HEK293 (cell line): ENCODE data around the gene MCAT.

Experiments
- CTCF ChIA-PET: fragments of 350-600 bp; formaldehyde crosslinking; extraction: SDS; loops from one replicate; lab custom pipeline; 2021; ENCODE audit warnings: antibody characterized with exemption; lab: Yijun Ruan, JAX
- POLR2A ChIA-PET: fragments of 300-600 bp; formaldehyde crosslinking; extraction: SDS; loops from one replicate; lab custom pipeline; 2020; ENCODE audit warnings: antibody characterized with exemption, inconsistent platforms; lab: Yijun Ruan, JAX
- H3K27ac ChIP-seq: fragments of 200-500 bp; sonication (Bioruptor generic); 2 replicates; pipeline ENCODE4 v1.5.1; 2014; ENCODE audit warnings: low read depth, low read length, control low read depth, inconsistent platforms; ENCODE audit errors: extremely low read depth
- H3K36me3 ChIP-seq, 2 experiments: fragments of 200-500 bp in 1 of 2; sonication (Bioruptor generic) in 1 of 2; 1 replicate in 1 of 2; 2 replicates in 1 of 2; pipeline ENCODE4 v1.5.1; 2014 to 2017; ENCODE audit warnings: inconsistent platforms in 2 of 2, low read length in 2 of 2; ENCODE audit not compliant: control insufficient read depth in 2 of 2, insufficient read depth in 1 of 2
- H3K4me1 ChIP-seq: fragments of 200-500 bp; sonication (Bioruptor generic); 2 replicates; pipeline ENCODE4 v1.5.1; 2014; ENCODE audit warnings: mild to moderate bottlenecking, low read length, inconsistent platforms; ENCODE audit not compliant: control insufficient read depth, insufficient read depth
- H3K4me3 ChIP-seq: 2 replicates; pipeline ENCODE4 v1.5.1; 2011; ENCODE audit warnings: low read depth, mild to moderate bottlenecking, control low read depth, low read length, moderate library complexity
- H3K9me3 ChIP-seq: fragments of 200-500 bp; sonication (Bioruptor generic); 2 replicates; pipeline ENCODE4 v1.5.1; 2014; ENCODE audit warnings: low read depth, low read length, inconsistent platforms; ENCODE audit not compliant: control insufficient read depth, insufficient read depth
- IKZF3 ChIP-seq: fragments of 450-650 bp; IDR thresholded peaks from 2 replicates; pipeline ENCODE4 v1.5.0; 2018; ENCODE audit warnings: missing biosample characterization, mild to moderate bottlenecking, missing genetic modification characterization, moderate library complexity
- PRDM6 ChIP-seq: fragments of 450-650 bp; formaldehyde crosslinking; IDR thresholded peaks from 2 replicates; pipeline ENCODE4 v1.5.1; 2017; ENCODE audit warnings: missing biosample characterization, missing genetic modification characterization
- RBAK ChIP-seq: fragments of 450-650 bp; formaldehyde crosslinking; IDR thresholded peaks from 2 replicates; pipeline ENCODE4 v1.5.1; 2016; ENCODE audit warnings: missing biosample characterization, missing genetic modification characterization
- SP2 ChIP-seq: fragments of 450-650 bp; formaldehyde crosslinking; IDR thresholded peaks from 2 replicates; pipeline ENCODE4 v1.5.1; 2016; ENCODE audit warnings: missing biosample characterization, missing genetic modification characterization
- ZBTB17 ChIP-seq: fragments of 450-650 bp; formaldehyde crosslinking; IDR thresholded peaks from 2 replicates; pipeline ENCODE4 v1.5.1; 2016; ENCODE audit warnings: missing biosample characterization, missing genetic modification characterization
- ZBTB21 ChIP-seq: fragments of 450-650 bp; formaldehyde crosslinking; IDR thresholded peaks from 2 replicates; pipeline ENCODE4 v1.5.1; 2017; ENCODE audit warnings: missing biosample characterization, missing genetic modification characterization
- ZBTB49 ChIP-seq: fragments of 450-650 bp; formaldehyde crosslinking; IDR thresholded peaks from 2 replicates; pipeline ENCODE4 v1.5.1; 2016; ENCODE audit warnings: missing biosample characterization, missing genetic modification characterization, low read depth
- ZFP3 ChIP-seq: fragments of 450-650 bp; formaldehyde crosslinking; IDR thresholded peaks from 2 replicates; pipeline ENCODE4 v1.5.1; 2016; ENCODE audit warnings: low read depth, missing biosample characterization, missing genetic modification characterization
- ZNF18 ChIP-seq: fragments of 450-650 bp; formaldehyde crosslinking; IDR thresholded peaks from 2 replicates; pipeline ENCODE4 v1.5.1; 2016; ENCODE audit warnings: missing biosample characterization, missing genetic modification characterization
- ZNF23 ChIP-seq: fragments of 450-650 bp; formaldehyde crosslinking; IDR thresholded peaks from 2 replicates; pipeline ENCODE4 v1.5.1; 2016; ENCODE audit warnings: missing biosample characterization, missing genetic modification characterization, borderline replicate concordance
- ZNF324 ChIP-seq: fragments of 450-650 bp; formaldehyde crosslinking; IDR thresholded peaks from 2 replicates; pipeline ENCODE4 v1.5.1; 2016; ENCODE audit warnings: missing biosample characterization, missing genetic modification characterization
- ZNF366 ChIP-seq: fragments of 450-650 bp; formaldehyde crosslinking; conservative IDR thresholded peaks from 2 replicates; pipeline ENCODE4 v1.5.1; 2016; ENCODE audit warnings: missing biosample characterization, missing genetic modification characterization
- ZNF426 ChIP-seq: fragments of 450-650 bp; formaldehyde crosslinking; IDR thresholded peaks from 2 replicates; pipeline ENCODE4 v1.5.1; 2017; ENCODE audit warnings: missing biosample characterization, missing genetic modification characterization, mild to moderate bottlenecking, inconsistent platforms, moderate library complexity
- ZNF660 ChIP-seq: fragments of 450-650 bp; IDR thresholded peaks from 2 replicates; pipeline ENCODE4 v1.5.1; 2018; ENCODE audit warnings: missing biosample characterization, mild to moderate bottlenecking, missing genetic modification characterization
- ZNF664 ChIP-seq: fragments of 450-650 bp; formaldehyde crosslinking; IDR thresholded peaks from 2 replicates; pipeline ENCODE4 v1.5.1; 2016; ENCODE audit warnings: missing biosample characterization, missing genetic modification characterization
- ZNF692 ChIP-seq: fragments of 450-650 bp; formaldehyde crosslinking; IDR thresholded peaks from 2 replicates; pipeline ENCODE4 v1.5.1; 2016; ENCODE audit warnings: missing biosample characterization, missing genetic modification characterization
- ZNF747 ChIP-seq: fragments of 450-650 bp; formaldehyde crosslinking; IDR thresholded peaks from 2 replicates; pipeline ENCODE4 v1.5.1; 2016; ENCODE audit warnings: missing biosample characterization, missing genetic modification characterization
- ZXDB ChIP-seq: fragments of 450-650 bp; formaldehyde crosslinking; IDR thresholded peaks from 2 replicates; pipeline ENCODE4 v1.5.1; 2016; ENCODE audit warnings: missing biosample characterization, missing genetic modification characterization
- TF ChIP-seq, protein P1 (sequence below): fragments of 450-650 bp; formaldehyde crosslinking; IDR thresholded peaks from 2 replicates; pipeline ENCODE4 v1.5.1; 2016; ENCODE audit warnings: missing biosample characterization, missing genetic modification characterization
- TF ChIP-seq, protein P2 (sequence below): fragments of 450-650 bp; formaldehyde crosslinking; IDR thresholded peaks from 2 replicates; pipeline ENCODE4 v1.5.1; 2016; ENCODE audit warnings: missing biosample characterization, missing genetic modification characterization

Gene MCAT

DNA sequence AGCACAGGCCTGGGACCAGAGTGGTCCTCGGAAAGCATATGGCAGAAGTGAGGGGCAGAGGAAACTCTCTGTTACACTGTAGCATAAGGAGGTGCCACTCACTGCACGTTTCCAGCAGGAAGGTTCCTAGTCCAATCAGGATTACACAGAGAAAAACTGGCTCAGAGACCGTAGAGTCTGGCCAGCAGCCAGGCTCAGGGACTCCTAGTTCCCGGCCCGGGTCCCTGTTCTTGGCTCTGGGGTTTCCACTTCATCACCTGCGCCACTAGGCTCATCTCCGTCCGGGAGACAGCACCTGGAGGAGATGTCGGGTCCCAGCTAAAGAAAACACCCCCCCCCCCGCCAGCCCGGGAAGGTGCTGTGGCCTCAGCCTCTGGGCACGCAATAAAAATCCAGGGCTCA, 42.7 kb upstream of the MCAT start:
- peak overlapping the region; percentile 95; the same call in 1 of the 2 replicates for H3K27ac ChIP-seq
- TF ChIP-seq SP2 (tag by site-specific recombination) (peak; percentile 50), ZBTB17 (peak; percentile 39; the same call in 1 of the 2 replicates), IKZF3 (tag by site-specific recombination) (peak; percentile 42), RBAK (tag by site-specific recombination) (no peak), ZNF692 (tag by site-specific recombination) (0 out of 2 replicates have a peak, but pooled peaks have one; percentile 13), ZBTB21 (tag by site-specific recombination) (no peak)
- TF ChIP-seq, protein P1, sequence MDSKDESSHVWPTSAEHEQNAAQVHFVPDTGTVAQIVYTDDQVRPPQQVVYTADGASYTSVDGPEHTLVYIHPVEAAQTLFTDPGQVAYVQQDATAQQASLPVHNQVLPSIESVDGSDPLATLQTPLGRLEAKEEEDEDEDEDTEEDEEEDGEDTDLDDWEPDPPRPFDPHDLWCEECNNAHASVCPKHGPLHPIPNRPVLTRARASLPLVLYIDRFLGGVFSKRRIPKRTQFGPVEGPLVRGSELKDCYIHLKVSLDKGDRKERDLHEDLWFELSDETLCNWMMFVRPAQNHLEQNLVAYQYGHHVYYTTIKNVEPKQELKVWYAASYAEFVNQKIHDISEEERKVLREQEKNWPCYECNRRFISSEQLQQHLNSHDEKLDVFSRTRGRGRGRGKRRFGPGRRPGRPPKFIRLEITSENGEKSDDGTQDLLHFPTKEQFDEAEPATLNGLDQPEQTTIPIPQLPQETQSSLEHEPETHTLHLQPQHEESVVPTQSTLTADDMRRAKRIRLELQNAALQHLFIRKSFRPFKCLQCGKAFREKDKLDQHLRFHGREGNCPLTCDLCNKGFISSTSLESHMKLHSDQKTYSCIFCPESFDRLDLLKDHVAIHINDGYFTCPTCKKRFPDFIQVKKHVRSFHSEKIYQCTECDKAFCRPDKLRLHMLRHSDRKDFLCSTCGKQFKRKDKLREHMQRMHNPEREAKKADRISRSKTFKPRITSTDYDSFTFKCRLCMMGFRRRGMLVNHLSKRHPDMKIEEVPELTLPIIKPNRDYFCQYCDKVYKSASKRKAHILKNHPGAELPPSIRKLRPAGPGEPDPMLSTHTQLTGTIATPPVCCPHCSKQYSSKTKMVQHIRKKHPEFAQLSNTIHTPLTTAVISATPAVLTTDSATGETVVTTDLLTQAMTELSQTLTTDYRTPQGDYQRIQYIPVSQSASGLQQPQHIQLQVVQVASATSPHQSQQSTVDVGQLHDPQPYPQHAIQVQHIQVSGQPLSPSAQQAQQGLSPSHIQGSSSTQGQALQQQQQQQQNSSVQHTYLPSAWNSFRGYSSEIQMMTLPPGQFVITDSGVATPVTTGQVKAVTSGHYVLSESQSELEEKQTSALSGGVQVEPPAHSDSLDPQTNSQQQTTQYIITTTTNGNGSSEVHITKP (tag by site-specific recombination): peak; percentile 74
- no peaks in the 10 kb centered on the region for H3K4me1 ChIP-seq
- POLR2A ChIA-PET: interaction anchor here (0.6 to 2.5 kb wide), 6 partner anchors 14 to 1144 kb away, joined by 3 to 8 read pairs (median 4); no protein-coding TSS in a partner anchor
- CTCF ChIA-PET: interaction anchor here (0.9 to 7.1 kb wide), 2 partner anchors 35 to 44 kb away, joined by 3 to 59 read pairs; no protein-coding TSS in a partner anchor
- H3K36me3 ChIP-seq: peaks cover 0 to 43% of the 10 kb centered on the region in 2 experiments; a peak in 1 of 3 replicates
- H3K4me3 ChIP-seq: peak overlapping the region; percentile 63
- H3K9me3 ChIP-seq: no peaks in the 10 kb centered on the region

- CTCF ChIA-PET: no interaction called here
- H3K9me3 ChIP-seq: no peaks in the 10 kb centered on the region
- POLR2A ChIA-PET: interaction anchor here (1.5 to 2.5 kb wide), 2 partner anchors 14 to 19 kb away, joined by 4 to 8 read pairs; no protein-coding TSS in a partner anchor
- H3K4me3 ChIP-seq: no peak overlapping the region
- no peak overlapping the region for H3K27ac ChIP-seq
- H3K4me1 ChIP-seq: no peaks in the 10 kb centered on the region
- peaks cover 1 to 65% of the 10 kb centered on the region in 2 experiments; a peak in 1 of 3 replicates for H3K36me3 ChIP-seq
- TF ChIP-seq ZNF747: no peak
- no peak for TF ChIP-seq ZXDB
- TF ChIP-seq ZNF660 (tag by site-specific recombination): no peak
- TF ChIP-seq ZNF23 (tag by site-specific recombination): no peak
- no peak for TF ChIP-seq ZNF426 (tag by site-specific recombination)
- TF ChIP-seq RBAK (tag by site-specific recombination): no peak
- no peak for TF ChIP-seq ZNF324 (tag by site-specific recombination)
- TF ChIP-seq ZFP3: no peak
- TF ChIP-seq ZNF664 (tag by site-specific recombination): no peak
- no peak for TF ChIP-seq PRDM6
- TF ChIP-seq, protein P2, sequence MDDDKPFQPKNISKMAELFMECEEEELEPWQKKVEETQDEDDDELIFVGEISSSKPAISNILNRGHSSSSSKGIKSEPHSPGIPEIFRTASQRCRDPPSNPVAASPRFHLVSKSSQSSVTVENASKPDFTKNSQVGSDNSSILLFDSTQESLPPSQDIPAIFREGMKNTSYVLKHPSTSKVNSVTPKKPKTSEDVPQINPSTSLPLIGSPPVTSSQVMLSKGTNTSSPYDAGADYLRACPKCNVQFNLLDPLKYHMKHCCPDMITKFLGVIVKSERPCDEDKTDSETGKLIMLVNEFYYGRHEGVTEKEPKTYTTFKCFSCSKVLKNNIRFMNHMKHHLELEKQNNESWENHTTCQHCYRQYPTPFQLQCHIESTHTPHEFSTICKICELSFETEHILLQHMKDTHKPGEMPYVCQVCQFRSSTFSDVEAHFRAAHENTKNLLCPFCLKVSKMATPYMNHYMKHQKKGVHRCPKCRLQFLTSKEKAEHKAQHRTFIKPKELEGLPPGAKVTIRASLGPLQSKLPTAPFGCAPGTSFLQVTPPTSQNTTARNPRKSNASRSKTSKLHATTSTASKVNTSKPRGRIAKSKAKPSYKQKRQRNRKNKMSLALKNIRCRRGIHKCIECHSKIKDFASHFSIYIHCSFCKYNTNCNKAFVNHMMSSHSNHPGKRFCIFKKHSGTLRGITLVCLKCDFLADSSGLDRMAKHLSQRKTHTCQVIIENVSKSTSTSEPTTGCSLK: no peak
- TF ChIP-seq ZNF18 (tag by site-specific recombination): no peak
- TF ChIP-seq ZBTB49: no peak
- no peak for TF ChIP-seq ZNF366 (tag by site-specific recombination)
These were observed 40.5 kb upstream of the MCAT start for GRCh38 chr22:43183496-43184277.
